Measurements from ENCODE around the gene SLC44A1.

DNA sequence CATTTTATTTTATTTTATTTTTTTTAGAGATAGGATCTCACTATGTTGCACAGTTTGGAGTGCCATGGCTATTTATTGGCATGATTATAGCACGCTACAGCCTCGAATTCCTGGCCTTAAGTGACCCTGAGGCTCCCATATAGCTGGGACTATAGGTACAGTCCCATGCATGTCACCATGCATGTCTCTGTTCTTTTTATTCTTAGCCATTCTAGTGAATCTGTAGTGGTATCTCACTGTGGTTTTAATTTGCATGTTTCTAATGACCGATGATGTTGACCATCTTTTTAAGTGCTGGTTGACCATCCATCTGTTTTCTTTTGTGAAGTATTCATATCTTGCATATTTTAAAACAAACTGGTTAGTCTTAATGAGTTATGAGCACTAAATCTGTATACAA is 76.1 kb downstream of the SLC44A1 start:
- TF ChIP-seq, protein P1, sequence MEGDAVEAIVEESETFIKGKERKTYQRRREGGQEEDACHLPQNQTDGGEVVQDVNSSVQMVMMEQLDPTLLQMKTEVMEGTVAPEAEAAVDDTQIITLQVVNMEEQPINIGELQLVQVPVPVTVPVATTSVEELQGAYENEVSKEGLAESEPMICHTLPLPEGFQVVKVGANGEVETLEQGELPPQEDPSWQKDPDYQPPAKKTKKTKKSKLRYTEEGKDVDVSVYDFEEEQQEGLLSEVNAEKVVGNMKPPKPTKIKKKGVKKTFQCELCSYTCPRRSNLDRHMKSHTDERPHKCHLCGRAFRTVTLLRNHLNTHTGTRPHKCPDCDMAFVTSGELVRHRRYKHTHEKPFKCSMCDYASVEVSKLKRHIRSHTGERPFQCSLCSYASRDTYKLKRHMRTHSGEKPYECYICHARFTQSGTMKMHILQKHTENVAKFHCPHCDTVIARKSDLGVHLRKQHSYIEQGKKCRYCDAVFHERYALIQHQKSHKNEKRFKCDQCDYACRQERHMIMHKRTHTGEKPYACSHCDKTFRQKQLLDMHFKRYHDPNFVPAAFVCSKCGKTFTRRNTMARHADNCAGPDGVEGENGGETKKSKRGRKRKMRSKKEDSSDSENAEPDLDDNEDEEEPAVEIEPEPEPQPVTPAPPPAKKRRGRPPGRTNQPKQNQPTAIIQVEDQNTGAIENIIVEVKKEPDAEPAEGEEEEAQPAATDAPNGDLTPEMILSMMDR (IDR thresholded peaks at IDR 0.05): no peak
- TF ChIP-seq ZFX (IDR thresholded peaks at IDR 0.05; ENCODE audit: borderline replicate concordance): no peak
